ENCODE results near the gene DNAH2.
A peak's percentile ranks its signal among the peaks of the same experiment; 100 is the strongest.

The DNAH2 gene

DNA sequence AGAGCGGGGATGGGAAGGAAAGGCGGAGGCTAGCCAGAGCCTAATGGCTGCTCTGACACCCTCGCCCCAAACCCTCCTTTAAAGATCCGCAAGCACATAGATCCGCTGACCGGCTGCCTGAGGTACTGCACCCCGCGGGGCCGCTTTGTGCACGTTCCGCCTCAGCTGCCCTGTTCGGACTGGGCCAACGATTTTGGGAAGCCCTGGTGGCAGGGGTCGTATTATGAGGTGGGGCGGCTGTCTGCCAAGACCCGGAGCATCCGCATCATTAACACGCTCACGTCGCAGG lies 140.9 kb downstream of the DNAH2 start:
- POLR2A ChIA-PET = interaction anchor here (0.6 kb wide), 1 partner anchor 60 kb away, joined by 5 read pairs; no protein-coding TSS in a partner anchor

DNA sequence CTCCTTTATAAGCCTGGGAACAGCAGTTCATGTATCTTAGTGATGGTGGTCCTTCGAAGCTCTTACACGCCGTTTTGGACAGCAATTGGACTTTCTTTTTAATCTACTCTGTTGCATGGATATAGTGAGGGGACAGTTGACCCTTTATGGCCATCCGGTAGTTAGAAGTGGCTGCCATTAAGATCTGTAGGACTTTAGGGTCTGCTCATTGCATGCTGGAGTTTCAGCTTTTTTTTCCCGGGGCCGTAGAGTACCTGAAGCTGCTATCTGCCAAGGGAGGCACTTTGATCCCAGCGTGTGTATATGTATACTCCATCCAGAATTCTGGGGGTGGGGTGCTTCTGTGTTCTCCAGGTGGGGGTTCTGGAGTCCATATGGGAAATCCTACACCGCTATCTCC lies 141.5 kb downstream of the DNAH2 start:
- H3K27ac ChIP-seq (ENCODE audit: extremely low read depth, low read depth, low read length) = peak overlapping the region; percentile 90; the same call in 1 of the 2 replicates
- ChIA-PET POLR2A (interaction anchor here (0.6 kb wide), 1 partner anchor 59 kb away, joined by 5 read pairs; no protein-coding TSS in a partner anchor), CTCF (interaction anchor here (0.6 to 14.4 kb wide), 15 partner anchors 8 to 501 kb away, joined by 3 to 141 read pairs (median 3); no protein-coding TSS in a partner anchor)
- H3K9me3 ChIP-seq (ENCODE audit: control insufficient read depth, insufficient read depth, low read depth, low read length) = no peaks in the 10 kb centered on the region
- H3K4me1 ChIP-seq (ENCODE audit: control insufficient read depth, insufficient read depth, low read length) = peaks cover 10% of the 10 kb centered on the region
- H3K4me3 ChIP-seq (ENCODE audit: low read depth, low read length) = peak overlapping the region; percentile 88
- H3K36me3 ChIP-seq (ENCODE audit: control insufficient read depth in 2 of 2, insufficient read depth in 1 of 2, low read length in 2 of 2) = peaks cover 27 to 51% of the 10 kb centered on the region in 2 experiments
- no peak for TF ChIP-seq GLI4 (tag by site-specific recombination; IDR thresholded peaks at IDR 0.05)
- no peak for TF ChIP-seq ZNF610 (tag by site-specific recombination; IDR thresholded peaks at IDR 0.05; ENCODE audit: borderline replicate concordance)
- no peak for TF ChIP-seq GFI1B (tag by site-specific recombination; IDR thresholded peaks at IDR 0.05)
- TF ChIP-seq HOXC10 (CRISPR knock-in tag; IDR thresholded peaks at IDR 0.05) = no peak
- TF ChIP-seq ZNF670 (tag by site-specific recombination; IDR thresholded peaks at IDR 0.05; ENCODE audit: low read depth) = no peak
- no peak for TF ChIP-seq ZNF23 (tag by site-specific recombination; IDR thresholded peaks at IDR 0.05; ENCODE audit: borderline replicate concordance)
- TF ChIP-seq, protein P1, sequence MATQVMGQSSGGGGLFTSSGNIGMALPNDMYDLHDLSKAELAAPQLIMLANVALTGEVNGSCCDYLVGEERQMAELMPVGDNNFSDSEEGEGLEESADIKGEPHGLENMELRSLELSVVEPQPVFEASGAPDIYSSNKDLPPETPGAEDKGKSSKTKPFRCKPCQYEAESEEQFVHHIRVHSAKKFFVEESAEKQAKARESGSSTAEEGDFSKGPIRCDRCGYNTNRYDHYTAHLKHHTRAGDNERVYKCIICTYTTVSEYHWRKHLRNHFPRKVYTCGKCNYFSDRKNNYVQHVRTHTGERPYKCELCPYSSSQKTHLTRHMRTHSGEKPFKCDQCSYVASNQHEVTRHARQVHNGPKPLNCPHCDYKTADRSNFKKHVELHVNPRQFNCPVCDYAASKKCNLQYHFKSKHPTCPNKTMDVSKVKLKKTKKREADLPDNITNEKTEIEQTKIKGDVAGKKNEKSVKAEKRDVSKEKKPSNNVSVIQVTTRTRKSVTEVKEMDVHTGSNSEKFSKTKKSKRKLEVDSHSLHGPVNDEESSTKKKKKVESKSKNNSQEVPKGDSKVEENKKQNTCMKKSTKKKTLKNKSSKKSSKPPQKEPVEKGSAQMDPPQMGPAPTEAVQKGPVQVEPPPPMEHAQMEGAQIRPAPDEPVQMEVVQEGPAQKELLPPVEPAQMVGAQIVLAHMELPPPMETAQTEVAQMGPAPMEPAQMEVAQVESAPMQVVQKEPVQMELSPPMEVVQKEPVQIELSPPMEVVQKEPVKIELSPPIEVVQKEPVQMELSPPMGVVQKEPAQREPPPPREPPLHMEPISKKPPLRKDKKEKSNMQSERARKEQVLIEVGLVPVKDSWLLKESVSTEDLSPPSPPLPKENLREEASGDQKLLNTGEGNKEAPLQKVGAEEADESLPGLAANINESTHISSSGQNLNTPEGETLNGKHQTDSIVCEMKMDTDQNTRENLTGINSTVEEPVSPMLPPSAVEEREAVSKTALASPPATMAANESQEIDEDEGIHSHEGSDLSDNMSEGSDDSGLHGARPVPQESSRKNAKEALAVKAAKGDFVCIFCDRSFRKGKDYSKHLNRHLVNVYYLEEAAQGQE (tag by site-specific recombination; IDR thresholded peaks at IDR 0.05) = no peak
- no peak for TF ChIP-seq ZFP69B (tag by site-specific recombination; IDR thresholded peaks at IDR 0.05)
- TF ChIP-seq ZNF404 (tag by site-specific recombination; IDR thresholded peaks at IDR 0.05) = no peak
- no peak for TF ChIP-seq ZNF366 (tag by site-specific recombination; conservative IDR thresholded peaks at IDR 0.05)
- no peak for TF ChIP-seq ZNF629 (tag by site-specific recombination; IDR thresholded peaks at IDR 0.05)

More for the DNA sequence above, 140.9 kb downstream of the DNAH2 start:
- peak overlapping the region; percentile 88 for H3K4me3 ChIP-seq (ENCODE audit: low read depth, low read length)
- H3K4me1 ChIP-seq (ENCODE audit: control insufficient read depth, insufficient read depth, low read length) = peaks cover 10% of the 10 kb centered on the region
- CTCF ChIA-PET = interaction anchor here (0.6 to 14.4 kb wide), 8 partner anchors 12 to 199 kb away, joined by 3 to 141 read pairs (median 4); no protein-coding TSS in a partner anchor
- H3K27ac ChIP-seq (ENCODE audit: extremely low read depth, low read depth, low read length) = peak overlapping the region; percentile 90
- peaks cover 27 to 48% of the 10 kb centered on the region in 2 experiments for H3K36me3 ChIP-seq (ENCODE audit: control insufficient read depth in 2 of 2, insufficient read depth in 1 of 2, low read length in 2 of 2)
- no peaks in the 10 kb centered on the region for H3K9me3 ChIP-seq (ENCODE audit: control insufficient read depth, insufficient read depth, low read depth, low read length)
- TF ChIP-seq, protein P2, sequence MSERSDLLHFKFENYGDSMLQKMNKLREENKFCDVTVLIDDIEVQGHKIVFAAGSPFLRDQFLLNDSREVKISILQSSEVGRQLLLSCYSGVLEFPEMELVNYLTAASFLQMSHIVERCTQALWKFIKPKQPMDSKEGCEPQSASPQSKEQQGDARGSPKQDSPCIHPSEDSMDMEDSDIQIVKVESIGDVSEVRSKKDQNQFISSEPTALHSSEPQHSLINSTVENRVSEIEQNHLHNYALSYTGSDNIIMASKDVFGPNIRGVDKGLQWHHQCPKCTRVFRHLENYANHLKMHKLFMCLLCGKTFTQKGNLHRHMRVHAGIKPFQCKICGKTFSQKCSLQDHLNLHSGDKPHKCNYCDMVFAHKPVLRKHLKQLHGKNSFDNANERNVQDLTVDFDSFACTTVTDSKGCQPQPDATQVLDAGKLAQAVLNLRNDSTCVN (tag by site-specific recombination; optimal IDR thresholded peaks at IDR 0.05) = peak; percentile 31
- TF ChIP-seq ZNF426 (tag by site-specific recombination; IDR thresholded peaks at IDR 0.05) (no peak), ZNF629 (tag by site-specific recombination; IDR thresholded peaks at IDR 0.05) (no peak), SP7 (tag by site-specific recombination; IDR thresholded peaks at IDR 0.05) (no peak), ZBTB20 (tag by site-specific recombination; IDR thresholded peaks at IDR 0.05) (peak; percentile 32), KLF8 (tag by site-specific recombination; IDR thresholded peaks at IDR 0.05) (no peak), OVOL3 (tag by site-specific recombination; IDR thresholded peaks at IDR 0.05) (no peak), YY1 (tag by site-specific recombination; IDR thresholded peaks at IDR 0.05) (peak; percentile 21; the same call in 1 of the 2 replicates)
- TF ChIP-seq, protein P3, sequence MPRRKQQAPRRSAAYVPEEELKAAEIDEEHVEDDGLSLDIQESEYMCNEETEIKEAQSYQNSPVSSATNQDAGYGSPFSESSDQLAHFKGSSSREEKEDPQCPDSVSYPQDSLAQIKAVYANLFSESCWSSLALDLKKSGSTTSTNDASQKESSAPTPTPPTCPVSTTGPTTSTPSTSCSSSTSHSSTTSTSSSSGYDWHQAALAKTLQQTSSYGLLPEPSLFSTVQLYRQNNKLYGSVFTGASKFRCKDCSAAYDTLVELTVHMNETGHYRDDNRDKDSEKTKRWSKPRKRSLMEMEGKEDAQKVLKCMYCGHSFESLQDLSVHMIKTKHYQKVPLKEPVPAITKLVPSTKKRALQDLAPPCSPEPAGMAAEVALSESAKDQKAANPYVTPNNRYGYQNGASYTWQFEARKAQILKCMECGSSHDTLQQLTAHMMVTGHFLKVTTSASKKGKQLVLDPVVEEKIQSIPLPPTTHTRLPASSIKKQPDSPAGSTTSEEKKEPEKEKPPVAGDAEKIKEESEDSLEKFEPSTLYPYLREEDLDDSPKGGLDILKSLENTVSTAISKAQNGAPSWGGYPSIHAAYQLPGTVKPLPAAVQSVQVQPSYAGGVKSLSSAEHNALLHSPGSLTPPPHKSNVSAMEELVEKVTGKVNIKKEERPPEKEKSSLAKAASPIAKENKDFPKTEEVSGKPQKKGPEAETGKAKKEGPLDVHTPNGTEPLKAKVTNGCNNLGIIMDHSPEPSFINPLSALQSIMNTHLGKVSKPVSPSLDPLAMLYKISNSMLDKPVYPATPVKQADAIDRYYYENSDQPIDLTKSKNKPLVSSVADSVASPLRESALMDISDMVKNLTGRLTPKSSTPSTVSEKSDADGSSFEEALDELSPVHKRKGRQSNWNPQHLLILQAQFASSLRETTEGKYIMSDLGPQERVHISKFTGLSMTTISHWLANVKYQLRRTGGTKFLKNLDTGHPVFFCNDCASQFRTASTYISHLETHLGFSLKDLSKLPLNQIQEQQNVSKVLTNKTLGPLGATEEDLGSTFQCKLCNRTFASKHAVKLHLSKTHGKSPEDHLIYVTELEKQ (tag by site-specific recombination; IDR thresholded peaks at IDR 0.05; ENCODE audit: borderline replicate concordance) = no peak
- TF ChIP-seq, protein P4, sequence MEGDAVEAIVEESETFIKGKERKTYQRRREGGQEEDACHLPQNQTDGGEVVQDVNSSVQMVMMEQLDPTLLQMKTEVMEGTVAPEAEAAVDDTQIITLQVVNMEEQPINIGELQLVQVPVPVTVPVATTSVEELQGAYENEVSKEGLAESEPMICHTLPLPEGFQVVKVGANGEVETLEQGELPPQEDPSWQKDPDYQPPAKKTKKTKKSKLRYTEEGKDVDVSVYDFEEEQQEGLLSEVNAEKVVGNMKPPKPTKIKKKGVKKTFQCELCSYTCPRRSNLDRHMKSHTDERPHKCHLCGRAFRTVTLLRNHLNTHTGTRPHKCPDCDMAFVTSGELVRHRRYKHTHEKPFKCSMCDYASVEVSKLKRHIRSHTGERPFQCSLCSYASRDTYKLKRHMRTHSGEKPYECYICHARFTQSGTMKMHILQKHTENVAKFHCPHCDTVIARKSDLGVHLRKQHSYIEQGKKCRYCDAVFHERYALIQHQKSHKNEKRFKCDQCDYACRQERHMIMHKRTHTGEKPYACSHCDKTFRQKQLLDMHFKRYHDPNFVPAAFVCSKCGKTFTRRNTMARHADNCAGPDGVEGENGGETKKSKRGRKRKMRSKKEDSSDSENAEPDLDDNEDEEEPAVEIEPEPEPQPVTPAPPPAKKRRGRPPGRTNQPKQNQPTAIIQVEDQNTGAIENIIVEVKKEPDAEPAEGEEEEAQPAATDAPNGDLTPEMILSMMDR (tag by site-specific recombination; IDR thresholded peaks at IDR 0.05) = peak; percentile 52; the same call in 1 of the 2 replicates

Data from HEK293 (cell line).